CD4-positive, alpha-beta T cell treated with Interleukin-2 at 100 ng/mL for 4 hours (primary cell): ENCODE data around the gene FBXL13.
"Not testable (repeated sequence)": the region's sequence is repeated elsewhere in the genome, so short reads cannot be mapped to it uniquely, and the experiment has no call there.

Experiments used
- DNase-seq: peaks from one replicate; pipeline ENCODE4 v3.0.0-alpha.2; 2020; ENCODE audit warnings: low spot score

FBXL13 gene

DNA sequence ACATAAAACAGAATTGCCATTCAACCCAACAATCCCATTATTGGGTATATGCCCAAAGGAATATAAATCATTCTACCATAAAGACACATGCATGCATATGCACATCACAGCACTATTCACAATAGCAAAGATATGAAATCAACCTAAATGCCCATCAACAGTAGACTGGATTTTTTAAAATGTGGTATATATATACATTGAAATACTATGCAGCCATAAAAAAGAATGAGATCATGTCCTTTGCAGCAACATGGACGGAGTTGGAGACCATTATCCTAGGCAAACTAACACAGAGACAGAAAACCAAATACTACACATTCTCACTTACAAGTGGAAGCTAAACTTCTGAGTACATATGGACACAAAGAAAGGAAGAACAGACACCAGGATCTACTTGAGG, 51.0 kb downstream of the FBXL13 start:
- not testable (repeated sequence) for DNase-seq

DNA sequence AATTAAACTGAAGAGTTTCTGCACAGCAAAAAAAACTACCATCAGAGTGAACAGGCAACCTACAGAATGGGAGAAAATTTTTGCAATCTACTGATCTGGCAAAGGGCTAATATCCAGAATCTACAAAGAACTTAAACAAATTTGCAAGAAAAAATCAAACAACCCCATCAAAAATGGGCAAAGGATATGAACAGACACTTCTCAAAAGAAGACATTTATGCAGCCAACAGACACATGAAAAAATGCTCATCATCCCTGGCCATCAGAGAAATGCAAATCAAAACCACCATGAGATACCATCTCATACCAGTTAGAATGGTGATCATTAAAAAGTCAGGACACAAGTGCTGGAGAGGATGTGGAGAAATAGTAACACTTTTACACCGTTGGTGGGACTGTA, 53.1 kb downstream of the FBXL13 start:
- not testable (repeated sequence) for DNase-seq

DNA sequence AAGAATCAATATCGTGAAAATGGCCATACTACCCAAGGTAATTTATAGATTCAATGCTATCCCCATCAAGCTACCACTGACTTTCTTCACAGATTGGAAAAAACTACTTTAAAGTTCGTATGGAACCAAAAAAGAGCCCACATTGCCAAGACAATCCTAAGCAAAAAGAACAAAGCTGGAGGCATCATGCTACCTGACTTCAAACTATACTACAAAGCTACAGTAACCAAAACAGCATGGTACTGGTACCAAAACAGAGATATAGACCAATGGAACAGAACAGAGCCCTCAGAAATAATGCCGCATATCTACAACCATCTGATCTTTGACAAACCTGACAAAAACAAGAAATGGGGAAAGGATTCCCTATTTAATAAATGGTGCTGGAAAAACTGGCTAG, 53.7 kb downstream of the FBXL13 start:
- DNase-seq: not testable (repeated sequence)

DNA sequence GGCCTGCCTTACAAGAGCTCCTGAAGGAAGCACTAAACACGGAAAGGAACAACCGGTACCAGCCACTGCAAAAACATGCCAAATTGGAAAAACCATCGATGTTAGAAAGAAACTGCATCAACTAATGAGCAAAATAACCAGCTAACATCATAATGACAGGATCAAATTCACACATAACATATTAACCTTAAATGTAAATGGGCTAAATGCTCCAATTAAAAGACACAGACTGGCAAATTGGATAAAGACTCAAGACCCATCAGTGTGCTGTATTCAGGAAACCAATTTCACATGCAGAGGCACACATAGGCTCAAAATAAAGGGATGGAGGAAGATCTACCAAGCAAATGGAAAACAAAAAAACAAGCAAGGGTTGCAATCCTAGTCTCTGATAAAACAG, 56.3 kb downstream of the FBXL13 start:
- DNase-seq: not testable (repeated sequence)

DNA sequence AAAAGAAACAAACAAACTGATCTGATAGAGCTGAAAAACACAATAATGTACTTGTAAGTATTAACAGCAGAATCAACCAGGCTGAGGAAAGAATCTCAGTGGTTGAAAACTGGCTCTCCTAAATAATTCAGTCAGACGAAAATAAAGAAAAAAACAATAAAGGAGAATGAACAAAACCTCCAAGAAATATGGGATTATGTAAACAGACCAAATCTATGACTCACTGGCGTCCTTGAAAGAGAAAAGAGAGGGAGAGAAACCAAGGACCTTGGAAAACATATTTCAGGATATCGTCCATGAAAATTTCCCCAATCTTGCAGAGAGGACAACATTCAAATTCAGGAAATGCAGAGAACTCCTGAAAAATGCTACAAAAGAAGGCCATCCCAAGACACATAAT, 62.9 kb downstream of the FBXL13 start:
- no peak for DNase-seq

GRCh38 chr7:103010211-103010610, 64.4 kb downstream of the FBXL13 start:
- DNase-seq: no peak

DNA sequence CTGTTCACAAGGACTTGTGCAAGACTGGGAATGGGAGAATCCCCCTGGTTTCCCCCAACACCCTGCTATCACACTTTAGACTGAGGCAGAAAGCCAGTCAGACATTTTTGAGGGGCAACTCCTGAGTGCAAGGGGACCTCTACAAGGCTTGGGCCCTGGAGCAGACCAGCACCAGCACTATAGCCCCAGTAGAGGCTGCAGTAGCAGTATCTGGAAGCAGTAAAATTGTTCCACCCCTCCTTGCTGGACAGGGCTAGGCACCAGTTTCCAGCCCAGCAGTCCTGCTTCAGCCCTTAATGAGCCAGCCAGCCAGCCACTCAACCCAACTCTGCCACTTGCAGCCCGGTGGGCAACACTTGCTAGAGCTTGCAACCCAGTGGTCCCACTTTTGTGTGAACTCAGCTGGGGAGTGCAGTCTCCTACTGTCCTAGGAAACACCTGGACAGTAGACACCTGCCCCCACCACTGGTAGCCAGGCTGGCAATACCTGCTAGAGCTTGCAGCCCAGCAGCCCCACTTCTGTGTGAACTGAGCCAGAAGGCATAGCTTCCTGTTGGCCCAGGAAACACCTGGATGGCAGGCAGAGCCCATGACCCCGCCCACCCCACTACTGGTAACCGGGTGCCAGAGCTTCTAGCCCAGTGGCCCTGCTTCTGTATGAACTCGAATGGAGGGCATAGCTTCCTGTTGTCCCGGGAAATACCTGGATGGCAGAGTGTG, 65.0 kb downstream of the FBXL13 start:
- DNase-seq: no peak

- DNase-seq: no peak
These were observed 71.6 kb downstream of the FBXL13 start for GRCh38 chr7:103003004-103003403.

- DNase-seq: no peak
These were observed 73.4 kb downstream of the FBXL13 start for GRCh38 chr7:103001210-103001609.

GRCh38 chr7:102996957-102997356, 77.6 kb downstream of the FBXL13 start:
- DNase-seq: no peak

- DNase-seq: not testable (repeated sequence)
These were observed 79.0 kb downstream of the FBXL13 start for GRCh38 chr7:102995609-102996008.

GRCh38 chr7:102994567-102994966, 80.0 kb downstream of the FBXL13 start:
- DNase-seq: no peak

GRCh38 chr7:102993718-102994029, 80.9 kb downstream of the FBXL13 start:
- DNase-seq: no peak

- no peak for DNase-seq
These were observed 81.5 kb downstream of the FBXL13 start for GRCh38 chr7:102992938-102993717.

GRCh38 chr7:102992509-102992937, 82.1 kb downstream of the FBXL13 start:
- DNase-seq: no peak

DNA sequence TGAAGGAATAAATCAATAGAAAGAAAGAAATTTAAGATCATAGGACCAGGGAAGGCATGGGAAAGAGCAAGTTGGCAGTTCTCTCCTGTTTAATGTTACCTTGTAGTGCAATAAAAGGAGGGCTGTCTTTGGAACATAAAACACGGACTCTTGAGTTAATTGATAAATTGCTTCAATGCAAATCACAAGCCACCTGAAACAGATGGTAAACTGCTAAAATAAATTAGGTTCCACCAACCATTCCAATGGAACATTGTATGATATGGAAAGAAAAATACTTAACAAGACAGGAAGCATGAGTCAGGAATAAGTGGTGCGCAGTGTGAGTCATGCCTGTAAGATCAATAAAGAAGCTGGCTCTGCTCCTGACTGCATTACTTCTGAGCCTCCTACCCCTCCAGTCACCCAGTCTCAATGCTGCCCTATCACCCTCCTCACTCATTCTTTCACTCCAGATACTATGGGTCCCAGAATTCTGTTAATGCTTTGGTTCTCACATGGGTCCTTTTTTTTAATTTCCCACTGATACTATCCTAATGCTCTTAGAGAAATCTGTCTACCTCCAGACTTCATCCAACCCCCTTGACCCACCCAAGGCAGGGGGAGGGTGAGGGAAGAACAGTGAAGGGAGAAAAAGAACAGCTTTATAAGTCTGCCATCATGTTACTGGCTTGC, 82.9 kb downstream of the FBXL13 start:
- DNase-seq: no peak

- DNase-seq: no peak
These were observed 83.5 kb downstream of the FBXL13 start for GRCh38 chr7:102991077-102991539.

DNA sequence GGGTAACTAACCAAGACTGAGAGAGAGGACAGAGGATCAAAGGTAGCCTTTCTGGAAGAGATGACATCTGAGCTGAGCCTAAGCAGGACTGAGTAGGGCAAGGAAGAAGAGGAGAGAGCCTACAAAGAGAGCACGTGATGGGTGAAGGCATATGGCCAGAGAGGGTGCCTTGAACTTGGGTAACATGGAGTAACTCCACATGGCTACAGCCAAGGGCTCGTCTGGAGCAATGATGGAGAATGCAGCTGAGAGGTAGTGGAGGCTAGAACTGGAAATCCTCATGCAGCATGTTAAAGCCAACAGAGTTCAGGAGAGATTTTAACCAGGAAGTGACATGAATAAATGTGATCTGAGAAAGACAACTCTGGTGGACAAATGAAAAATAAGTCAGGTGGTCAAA, 84.0 kb downstream of the FBXL13 start:
- no peak for DNase-seq

GRCh38 chr7:102988631-102989560, 85.7 kb downstream of the FBXL13 start:
- no peak for DNase-seq

GRCh38 chr7:102988088-102988487, 86.5 kb downstream of the FBXL13 start:
- DNase-seq: no peak

DNA sequence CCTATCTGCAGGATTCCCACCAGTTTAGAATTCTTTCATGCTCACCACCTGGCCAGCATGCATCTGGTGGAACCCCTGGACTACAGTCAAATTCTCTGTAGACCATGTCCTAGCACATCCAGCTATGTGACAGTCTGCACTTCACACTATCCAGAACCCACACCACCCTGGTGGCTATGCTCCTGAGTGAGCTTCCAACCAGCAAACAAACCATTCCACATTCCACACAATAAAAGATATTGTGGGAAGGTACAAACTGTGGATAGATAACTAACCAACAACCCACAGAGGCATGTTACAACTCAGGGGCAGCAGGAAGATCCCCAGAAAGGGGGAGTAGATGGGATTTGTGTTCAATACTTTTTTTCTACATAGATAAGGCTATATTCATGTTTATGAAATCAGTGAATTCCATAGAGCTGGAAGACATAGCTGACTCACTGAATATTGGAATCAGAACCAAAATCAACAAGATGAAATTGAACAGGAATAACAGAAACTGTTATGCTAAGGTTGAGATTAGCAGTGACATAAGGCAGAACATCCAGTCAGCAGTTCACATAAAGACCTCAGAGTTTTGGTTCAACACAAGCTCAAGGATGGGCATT, 89.3 kb downstream of the FBXL13 start:
- DNase-seq: no peak
